CD14-positive monocyte (primary cell): ENCODE data around the gene CELF4. TPM values are rescaled to one million over a fixed set of nuclear protein-coding genes. Genes with fewer than 3 reads are reported as not detected.

Source experiments
- DNase-seq, 3 donors: peaks; one replicate each; pipeline ENCODE4 v3.0.0-alpha.2; 2011 to 2022
- H2AFZ ChIP-seq: 2 replicates; pipeline ENCODE4 v1.6.0; 2012; ENCODE audit warnings: mild to moderate bottlenecking, low read depth, low read length, inconsistent platforms; ENCODE audit not compliant: insufficient read depth, poor library complexity, severe bottlenecking
- H3K27ac ChIP-seq, 2 donors: 1 replicate in 1 of 2; 2 replicates in 1 of 2; pipeline ENCODE4 v1.5.1; 2012 to 2013; ENCODE audit warnings: low read length in 2 of 2, control low read depth in 1 of 2, inconsistent platforms in 1 of 2, low read depth in 1 of 2, mild to moderate bottlenecking in 1 of 2
- H3K27me3 ChIP-seq, 2 donors: one replicate each; pipeline versions ENCODE4 v1.6.0 to v1.6.1; 2011 to 2013; ENCODE audit warnings: low read length in 2 of 2; ENCODE audit not compliant: control insufficient read depth in 2 of 2, insufficient read depth in 2 of 2
- H3K36me3 ChIP-seq, 2 donors: replicated peaks in 1 of 2; 1 replicate in 1 of 2; 2 replicates in 1 of 2; pipeline versions ENCODE4 v1.5.1 to v1.6.1; 2012 to 2013; ENCODE audit warnings: low read length in 2 of 2, control low read depth in 1 of 2, inconsistent platforms in 1 of 2, mild to moderate bottlenecking in 1 of 2; ENCODE audit not compliant: insufficient read depth in 2 of 2, control insufficient read depth in 1 of 2
- H3K4me1 ChIP-seq, 2 donors: 1 replicate in 1 of 2; 2 replicates in 1 of 2; pipeline versions ENCODE4 v1.5.1 to v1.6.1; 2012 to 2013; ENCODE audit warnings: low read length in 2 of 2, control low read depth in 1 of 2, inconsistent platforms in 1 of 2, mild to moderate bottlenecking in 1 of 2, moderate library complexity in 1 of 2; ENCODE audit not compliant: insufficient read depth in 2 of 2, control insufficient read depth in 1 of 2
- H3K4me2 ChIP-seq: replicated peaks from 2 replicates; pipeline ENCODE3; 2012; ENCODE audit warnings: low read length, moderate library complexity, mild to moderate bottlenecking; ENCODE audit not compliant: poor library complexity, severe bottlenecking; ENCODE audit errors: extremely low read depth
- H3K4me3 ChIP-seq, 3 experiments: fragments of 200-600 bp in 1 of 3; sonication (generic) in 1 of 3; replicated peaks in 1 of 3; 1 replicate in 2 of 3; 2 replicates in 1 of 3; pipeline ENCODE4 v1.5.1; 2011 to 2013; ENCODE audit warnings: low read length in 3 of 3, mild to moderate bottlenecking in 3 of 3, control low read depth in 2 of 3, low read depth in 2 of 3, inconsistent platforms in 1 of 3, moderate library complexity in 1 of 3
- H3K79me2 ChIP-seq: 2 replicates; pipeline ENCODE4 v1.6.0; 2012; ENCODE audit warnings: mild to moderate bottlenecking, control low read depth, inconsistent platforms, low read length, moderate library complexity; ENCODE audit not compliant: insufficient read depth
- H3K9ac ChIP-seq: 2 replicates; pipeline ENCODE4 v1.6.0; 2017; ENCODE audit warnings: low read length, mild to moderate bottlenecking; ENCODE audit not compliant: insufficient read depth, poor library complexity, severe bottlenecking
- H3K9me3 ChIP-seq, 2 donors: replicated peaks in 1 of 2; 1 replicate in 1 of 2; 2 replicates in 1 of 2; pipeline versions ENCODE4 v1.5.1 to v1.6.1; 2012 to 2013; ENCODE audit warnings: low read length in 2 of 2, control low read depth in 1 of 2; ENCODE audit not compliant: control insufficient read depth in 1 of 2, insufficient read depth in 1 of 2
- H4K20me1 ChIP-seq: 2 replicates; pipeline ENCODE4 v1.6.0; 2012; ENCODE audit warnings: mild to moderate bottlenecking, low read length, control low read depth, moderate library complexity; ENCODE audit not compliant: insufficient read depth
- H3K27ac Mint-ChIP-seq, 7 donors: one replicate each; pipeline ENCODE4 v1.8.0; 2020; ENCODE audit warnings: mild to moderate bottlenecking in 7 of 7, mixed read lengths in 7 of 7, moderate library complexity in 6 of 7, inconsistent platforms in 2 of 7
- H3K27me3 Mint-ChIP-seq, 3 donors: one replicate each; pipeline ENCODE4 v1.8.0; 2021 to 2022; ENCODE audit warnings: low read depth in 3 of 3, mild to moderate bottlenecking in 3 of 3, mixed read lengths in 3 of 3, moderate library complexity in 3 of 3, inconsistent platforms in 1 of 3
- H3K36me3 Mint-ChIP-seq, 2 donors: one replicate each; pipeline ENCODE4 v1.8.0; 2020; ENCODE audit warnings: mixed read lengths in 2 of 2, inconsistent platforms in 1 of 2, mild to moderate bottlenecking in 1 of 2
- H3K4me1 Mint-ChIP-seq: one replicate; pipeline ENCODE4 v1.8.0; 2020; ENCODE audit warnings: mild to moderate bottlenecking, mixed read lengths
- H3K4me3 Mint-ChIP-seq, 2 donors: one replicate each; pipeline ENCODE4 v1.8.0; 2020; ENCODE audit warnings: mild to moderate bottlenecking in 2 of 2, mixed read lengths in 2 of 2, moderate library complexity in 1 of 2
- H3K9me3 Mint-ChIP-seq, 7 donors: one replicate each; pipeline ENCODE4 v1.8.0; 2020 to 2022; ENCODE audit warnings: mixed read lengths in 7 of 7, mild to moderate bottlenecking in 6 of 7, moderate library complexity in 6 of 7, inconsistent platforms in 2 of 7
- CTCF ChIP-seq: fragments of 200-600 bp; IDR thresholded peaks from one replicate; pipeline ENCODE4 v1.8.0; 2022; ENCODE audit warnings: antibody characterized with exemption, mild to moderate bottlenecking
- WGBS: methylation state at CpG from one replicate; pipeline ENCODE4 v1.1.5; 2013; ENCODE audit warnings: missing lambda C conversion rate; ENCODE audit not compliant: insufficient coverage; 5-methylcytosine and 5-hydroxymethylcytosine counted together
- intact Hi-C, 2 donors: fragments of 100-400 bp; cut with micrococcal nuclease; formaldehyde crosslinking; loops; one replicate each; pipeline versions ENCODE4 v1.15.0 to v1.15.1; 2023
- polyA plus RNA-seq, 3 donors: library from polyadenylated mRNA; depleted of rRNA in 1 of 3; unstranded in 2 of 3; stranded (reverse) in 1 of 3; fragments of 300-500 nt in 2 of 3; fragments of >200 nt in 1 of 3; fragmentation: Illumina TruSeq in 2 of 3; gene quantifications; 1 replicate in 2 of 3; 2 replicates in 1 of 3; pipeline ENCODE4 v1.2.3, GENCODE V29; 2012 to 2021

CELF4 gene
- polyA plus RNA-seq, 3 donors: not detected

DNA sequence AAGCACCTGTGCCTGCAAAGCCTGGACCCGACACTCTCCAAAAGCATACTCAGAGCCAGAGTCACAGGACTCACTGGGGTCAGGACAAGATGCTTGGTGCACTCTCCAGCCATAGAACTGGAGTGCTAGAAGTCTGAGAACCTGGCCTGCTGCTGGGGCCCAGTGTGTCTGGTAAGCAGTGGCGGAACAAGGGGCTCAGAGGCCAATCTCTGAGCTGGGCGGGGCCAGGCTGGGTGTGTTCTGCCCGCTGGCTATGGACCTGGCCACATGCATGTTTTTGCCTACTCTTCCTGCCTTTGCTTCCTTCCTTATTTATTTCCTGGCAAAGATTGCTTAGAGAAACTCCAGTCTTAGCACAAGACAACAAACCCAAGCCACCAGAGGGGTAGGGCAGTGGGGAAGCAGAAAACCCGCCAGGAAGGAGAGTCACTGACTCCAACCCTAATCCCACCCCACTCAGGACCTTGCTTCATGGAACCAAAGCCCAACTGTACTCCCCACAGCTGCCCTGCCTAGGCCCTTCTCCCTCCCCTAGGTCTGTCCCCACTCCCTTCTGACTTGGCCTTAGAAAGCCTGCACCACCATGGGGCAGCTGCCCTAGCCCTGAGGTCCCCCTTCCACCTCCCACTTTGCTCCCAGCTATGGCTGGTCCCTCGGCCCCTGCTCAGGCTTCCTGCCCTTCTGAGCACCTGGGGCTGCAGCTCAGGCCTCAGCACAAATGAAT is 315.5 kb downstream of the CELF4 start:
- H3K4me1 Mint-ChIP-seq: peaks cover 2% of the 10 kb centered on the region
- no peak for DNase-seq
- no peaks in the 10 kb centered on the region for H3K36me3 ChIP-seq
- H4K20me1 ChIP-seq: no peaks in the 10 kb centered on the region
- no peaks in the 10 kb centered on the region for H3K4me1 ChIP-seq
- peaks cover 0 to 10% (median 3%) of the 10 kb centered on the region in 7 donors for H3K9me3 Mint-ChIP-seq
- peaks cover 16 to 41% of the 10 kb centered on the region in 2 donors for H3K27me3 ChIP-seq
- H3K4me2 ChIP-seq: no peak overlapping the region
- H2AFZ ChIP-seq: no peak overlapping the region
- no peak overlapping the region for H3K4me3 Mint-ChIP-seq
- H3K27ac ChIP-seq: no peak overlapping the region
- H3K27me3 Mint-ChIP-seq: peaks cover 31 to 50% (median 32%) of the 10 kb centered on the region in 3 donors
- intact Hi-C loops: no loop called here
- H3K9me3 ChIP-seq: no peaks in the 10 kb centered on the region
- H3K79me2 ChIP-seq: no peaks in the 10 kb centered on the region
- WGBS: 89% methylated on average over 5 of the region's 6 CpGs
- no peak overlapping the region for H3K4me3 ChIP-seq
- H3K27ac Mint-ChIP-seq: no peak overlapping the region
- peaks cover 0 to 3% of the 10 kb centered on the region in 2 donors for H3K36me3 Mint-ChIP-seq
- TF ChIP-seq CTCF: no peak
- no peak overlapping the region for H3K9ac ChIP-seq

DNA sequence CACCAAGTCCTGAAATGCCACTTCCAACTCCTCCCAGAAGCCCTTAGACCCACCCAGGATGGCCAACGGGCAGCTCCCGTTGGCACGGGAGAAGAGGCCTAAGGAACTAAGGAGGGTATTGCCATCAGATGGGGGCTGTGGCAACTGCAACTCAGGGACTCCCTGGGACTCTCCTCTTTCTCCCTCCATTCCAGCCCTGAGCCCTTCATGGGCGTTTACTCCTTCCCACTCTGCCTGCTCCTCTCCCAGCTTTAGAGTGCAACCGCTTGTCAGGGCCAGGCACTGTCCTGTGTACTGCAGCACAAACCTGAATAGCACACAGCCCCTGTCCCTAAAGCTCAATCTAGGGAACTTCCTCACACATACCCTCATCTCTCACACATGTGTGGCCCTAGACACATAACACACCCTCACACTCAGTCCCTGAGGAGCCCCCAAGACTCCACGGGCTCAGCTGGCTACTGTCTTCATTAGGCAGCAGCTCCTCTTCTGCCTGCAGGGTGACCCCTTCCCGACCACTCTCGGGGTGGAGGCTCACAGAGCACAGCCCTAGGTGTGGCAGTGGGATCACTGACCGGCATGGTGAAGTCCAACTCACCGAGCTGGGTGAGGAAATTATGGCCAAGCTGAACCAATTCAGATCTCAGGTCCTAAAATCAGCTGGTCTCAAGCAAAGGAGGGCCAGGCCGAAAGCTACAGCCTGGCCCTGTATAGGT is 316.3 kb downstream of the CELF4 start:
- TF ChIP-seq CTCF: no peak
- no peak for DNase-seq
- H3K4me1 Mint-ChIP-seq: no peaks in the 10 kb centered on the region

More for the DNA sequence above, 316.3 kb downstream of the CELF4 start:
- Mint-ChIP-seq H3K9me3 (peaks cover 0 to 4% (median 1%) of the 10 kb centered on the region in 7 donors), H3K27ac (no peak overlapping the region), H3K4me3 (peak overlapping the region in 1 of 2 donors; percentile 43), H3K27me3 (peaks cover 30 to 48% (median 32%) of the 10 kb centered on the region in 3 donors), H3K36me3 (no peaks in the 10 kb centered on the region)
- H3K4me1 ChIP-seq: no peaks in the 10 kb centered on the region
- 90% methylated on average over 8 of the region's 11 CpGs for WGBS
- intact Hi-C loops: no loop called here
- H3K4me2 ChIP-seq: no peak overlapping the region
- H3K36me3 ChIP-seq: no peaks in the 10 kb centered on the region
- H3K27me3 ChIP-seq: peaks cover 14 to 42% of the 10 kb centered on the region in 2 donors
- H2AFZ ChIP-seq: no peak overlapping the region
- H4K20me1 ChIP-seq: no peaks in the 10 kb centered on the region
- H3K4me3 ChIP-seq: no peak overlapping the region
- H3K9ac ChIP-seq: no peak overlapping the region
- H3K27ac ChIP-seq: no peak overlapping the region
- no peaks in the 10 kb centered on the region for H3K9me3 ChIP-seq
- no peaks in the 10 kb centered on the region for H3K79me2 ChIP-seq
